Right atrium auricular region (tissue), 2 donors: ENCODE data around the gene RNF182. TPM values are rescaled to one million over a fixed set of nuclear protein-coding genes. Genes with fewer than 3 reads are reported as not detected.

Source experiments
- DNase-seq: peaks from one replicate; pipeline ENCODE4 v3.0.0-alpha.2; 2019; ENCODE audit warnings: low spot score
- H3K27ac ChIP-seq, 2 donors: fragments of 200-600 bp; sonication (generic); 1 replicate in 1 of 2; 2 replicates in 1 of 2; pipeline ENCODE4 v1.5.1; 2016 to 2019
- H3K27me3 ChIP-seq, 2 donors: fragments of 200-600 bp; sonication (generic); one replicate each; pipeline versions ENCODE4 v1.5.1 to v1.6.0; 2017 to 2019
- H3K36me3 ChIP-seq: fragments of 200-600 bp; sonication (generic); one replicate; pipeline ENCODE4 v1.5.1; 2016
- H3K4me1 ChIP-seq, 2 donors: fragments of 200-600 bp; sonication (generic); one replicate each; pipeline versions ENCODE4 v1.5.1 to v1.6.0; 2017 to 2019
- H3K4me3 ChIP-seq, 2 donors: fragments of 200-600 bp; sonication (generic); 1 replicate in 1 of 2; 2 replicates in 1 of 2; pipeline ENCODE4 v1.5.1; 2017 to 2019; ENCODE audit warnings: mild to moderate bottlenecking in 1 of 2, moderate library complexity in 1 of 2
- H3K9me3 ChIP-seq, 2 donors: fragments of 200-600 bp; sonication (generic); one replicate each; pipeline ENCODE4 v1.5.1; 2019
- CTCF ChIP-seq, 2 donors: fragments of 200-600 bp; sonication (generic); IDR thresholded peaks; one replicate each; pipeline ENCODE4 v1.5.1; 2019; ENCODE audit warnings: antibody characterized with exemption in 2 of 2
- total RNA-seq, 2 donors: library from RNA; depleted of rRNA; stranded (reverse); fragments of >200 nt; gene quantifications; one replicate each; pipeline ENCODE4 v1.1.0, GENCODE V29; 2016

The RNF182 gene
- total RNA-seq, 2 donors from 2014 or later = 0.67 to 0.83 TPM

GRCh38 chr6:13907001-13907350, 17.8 kb upstream of the RNF182 start:
- H3K27me3 ChIP-seq = no peaks in the 10 kb centered on the region
- no peak for TF ChIP-seq CTCF (IDR thresholded peaks at IDR 0.05)

GRCh38 chr6:13907614-13908215, 17.0 kb upstream of the RNF182 start:
- DNase-seq = no peak
- no peak overlapping the region for H3K27ac ChIP-seq
- H3K4me3 ChIP-seq = no peak overlapping the region
- H3K27me3 ChIP-seq = no peaks in the 10 kb centered on the region
- TF ChIP-seq CTCF (IDR thresholded peaks at IDR 0.05) = no peak
- H3K9me3 ChIP-seq = no peaks in the 10 kb centered on the region
- no peaks in the 10 kb centered on the region for H3K36me3 ChIP-seq
- no peaks in the 10 kb centered on the region for H3K4me1 ChIP-seq

More at GRCh38 chr6:13907001-13907350, 17.8 kb upstream of the RNF182 start:
- Histone ChIP-seq H3K36me3 (no peaks in the 10 kb centered on the region), H3K9me3 (no peaks in the 10 kb centered on the region), H3K4me3 (no peak overlapping the region), H3K27ac (no peak overlapping the region), H3K4me1 (no peaks in the 10 kb centered on the region)
- no peak for DNase-seq

GRCh38 chr6:13908955-13909381, 15.8 kb upstream of the RNF182 start:
- Histone ChIP-seq H3K9me3 (no peaks in the 10 kb centered on the region), H3K27ac (no peak overlapping the region), H3K4me1 (no peaks in the 10 kb centered on the region), H3K27me3 (no peaks in the 10 kb centered on the region), H3K36me3 (no peaks in the 10 kb centered on the region), H3K4me3 (no peak overlapping the region)
- no peak for DNase-seq
- peak; percentile 58 to 88 for TF ChIP-seq CTCF (IDR thresholded peaks at IDR 0.05)

GRCh38 chr6:13910443-13910842, 14.3 kb upstream of the RNF182 start:
- no peaks in the 10 kb centered on the region for H3K27me3 ChIP-seq
- no peaks in the 10 kb centered on the region for H3K4me1 ChIP-seq
- no peak overlapping the region for H3K27ac ChIP-seq
- no peaks in the 10 kb centered on the region for H3K36me3 ChIP-seq
- H3K4me3 ChIP-seq = no peak overlapping the region
- DNase-seq = no peak
- H3K9me3 ChIP-seq = no peaks in the 10 kb centered on the region
- no peak for TF ChIP-seq CTCF (IDR thresholded peaks at IDR 0.05)

- Histone ChIP-seq H3K4me3 (no peak overlapping the region), H3K4me1 (no peaks in the 10 kb centered on the region), H3K36me3 (no peaks in the 10 kb centered on the region), H3K27me3 (no peaks in the 10 kb centered on the region), H3K9me3 (no peaks in the 10 kb centered on the region), H3K27ac (no peak overlapping the region)
- no peak for DNase-seq
- TF ChIP-seq CTCF (IDR thresholded peaks at IDR 0.05) = no peak
These were observed 13.4 kb upstream of the RNF182 start for GRCh38 chr6:13911337-13911736.
